ENCODE results near the gene ZNRF3.

GRCh38 chr22:29078036-29078868 lies 194.9 kb downstream of the ZNRF3 start:
- TF ChIP-seq ZNF830 (tag by site-specific recombination; IDR thresholded peaks at IDR 0.05; ENCODE audit: low read depth) = no peak
- TF ChIP-seq, protein P1, sequence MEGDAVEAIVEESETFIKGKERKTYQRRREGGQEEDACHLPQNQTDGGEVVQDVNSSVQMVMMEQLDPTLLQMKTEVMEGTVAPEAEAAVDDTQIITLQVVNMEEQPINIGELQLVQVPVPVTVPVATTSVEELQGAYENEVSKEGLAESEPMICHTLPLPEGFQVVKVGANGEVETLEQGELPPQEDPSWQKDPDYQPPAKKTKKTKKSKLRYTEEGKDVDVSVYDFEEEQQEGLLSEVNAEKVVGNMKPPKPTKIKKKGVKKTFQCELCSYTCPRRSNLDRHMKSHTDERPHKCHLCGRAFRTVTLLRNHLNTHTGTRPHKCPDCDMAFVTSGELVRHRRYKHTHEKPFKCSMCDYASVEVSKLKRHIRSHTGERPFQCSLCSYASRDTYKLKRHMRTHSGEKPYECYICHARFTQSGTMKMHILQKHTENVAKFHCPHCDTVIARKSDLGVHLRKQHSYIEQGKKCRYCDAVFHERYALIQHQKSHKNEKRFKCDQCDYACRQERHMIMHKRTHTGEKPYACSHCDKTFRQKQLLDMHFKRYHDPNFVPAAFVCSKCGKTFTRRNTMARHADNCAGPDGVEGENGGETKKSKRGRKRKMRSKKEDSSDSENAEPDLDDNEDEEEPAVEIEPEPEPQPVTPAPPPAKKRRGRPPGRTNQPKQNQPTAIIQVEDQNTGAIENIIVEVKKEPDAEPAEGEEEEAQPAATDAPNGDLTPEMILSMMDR (tag by site-specific recombination; IDR thresholded peaks at IDR 0.05) = no peak
- TF ChIP-seq ZNF561 (tag by site-specific recombination; IDR thresholded peaks at IDR 0.05; ENCODE audit: borderline replicate concordance) = no peak
